ENCODE data around the gene OR4D9. TPM values are rescaled to one million over a fixed set of nuclear protein-coding genes. Genes with fewer than 3 reads are reported as not detected.
A peak's percentile ranks its signal among the peaks of the same experiment; 100 is the strongest.
"Not testable (repeated sequence)": the region's sequence is repeated elsewhere in the genome, so short reads cannot be mapped to it uniquely, and the experiment has no call there.

Gene OR4D9
- not detected in 2 replicates for total RNA-seq (2014; rRNA removed; shearing (Covaris generic))

- peak; percentile 41 for DNase-seq (ENCODE audit: low read depth)
Observed at GRCh38 chr11:59510941-59511589, at the start of gene OR4D9. TSS of gene OR4D9 (plus strand) at chr11:59511539. CDS start at chr11:59514913, 3,374 bp downstream.

- peak; percentile 27 for DNase-seq (ENCODE audit: low read depth)
Observed at GRCh38 chr11:59463190-59463641, 48.1 kb upstream of the OR4D9 start.

GRCh38 chr11:59473015-59473414, 38.3 kb upstream of the OR4D9 start, which contains the start of gene OR4D10:
TSS of gene OR4D10 (plus strand) at chr11:59473315. CDS start at chr11:59477430, 4,115 bp downstream.
- DNase-seq (ENCODE audit: low read depth), result no peak

- no peak for DNase-seq (ENCODE audit: low read depth)
Observed at GRCh38 chr11:59475176-59475575, 36.2 kb upstream of the OR4D9 start.

GRCh38 chr11:59479906-59480305, 31.4 kb upstream of the OR4D9 start:
- DNase-seq (ENCODE audit: low read depth), result no peak

GRCh38 chr11:59480359-59480758, 31.0 kb upstream of the OR4D9 start:
- no peak for DNase-seq (ENCODE audit: low read depth)

- DNase-seq (ENCODE audit: low read depth), result no peak
Observed at GRCh38 chr11:59501931-59502330, 9.4 kb upstream of the OR4D9 start.

GRCh38 chr11:59503276-59503675, 8.1 kb upstream of the OR4D9 start, which contains the start of gene OR4D11:
TSS of gene OR4D11 (plus strand) at chr11:59503576. CDS start at chr11:59503576, 0 bp downstream.
- DNase-seq (ENCODE audit: low read depth), result no peak

GRCh38 chr11:59511675-59512074, 336 bp downstream of the OR4D9 start:
- DNase-seq (ENCODE audit: low read depth), result no peak

- not testable (repeated sequence) for DNase-seq (ENCODE audit: low read depth)
Observed at GRCh38 chr11:59520139-59520538, 8.8 kb downstream of the OR4D9 start.

GRCh38 chr11:59520741-59521140, 9.4 kb downstream of the OR4D9 start:
- no peak for DNase-seq (ENCODE audit: low read depth)

- DNase-seq (ENCODE audit: low read depth), result no peak
Observed at GRCh38 chr11:59523541-59523940, 12.2 kb downstream of the OR4D9 start.

GRCh38 chr11:59528711-59529110, 17.4 kb downstream of the OR4D9 start:
- no peak for DNase-seq (ENCODE audit: low read depth)

GRCh38 chr11:59532620-59533019, 21.3 kb downstream of the OR4D9 start:
- DNase-seq (ENCODE audit: low read depth), result no peak

GRCh38 chr11:59534676-59535075, 23.3 kb downstream of the OR4D9 start:
- DNase-seq (ENCODE audit: low read depth), result no peak

- no peak for DNase-seq (ENCODE audit: low read depth)
Observed at GRCh38 chr11:59542142-59542810, 30.9 kb downstream of the OR4D9 start.

GRCh38 chr11:59543713-59544112, 32.4 kb downstream of the OR4D9 start:
- DNase-seq (ENCODE audit: low read depth), result not testable (repeated sequence)

GRCh38 chr11:59544869-59545178, 33.5 kb downstream of the OR4D9 start:
- DNase-seq (ENCODE audit: low read depth), result no peak

GRCh38 chr11:59545179-59546020, 34.1 kb downstream of the OR4D9 start:
- DNase-seq (ENCODE audit: low read depth), result peak; percentile 64

GRCh38 chr11:59547605-59548308, 36.4 kb downstream of the OR4D9 start:
- not testable (repeated sequence) for DNase-seq (ENCODE audit: low read depth)

GRCh38 chr11:59548309-59548656, 36.9 kb downstream of the OR4D9 start:
- DNase-seq (ENCODE audit: low read depth), result no peak

GRCh38 chr11:59550368-59550841, 39.1 kb downstream of the OR4D9 start:
- DNase-seq (ENCODE audit: low read depth), result peak; percentile 97

Measured in Daoy (cell line).